ENCODE results near the gene FBXO2. TPM values are rescaled to one million over a fixed set of nuclear protein-coding genes. Genes with fewer than 3 reads are reported as not detected.
A peak's percentile ranks its signal among the peaks of the same experiment; 100 is the strongest.

Gene FBXO2
- polyA plus RNA-seq, 1 experiment = 1.5 TPM

DNA sequence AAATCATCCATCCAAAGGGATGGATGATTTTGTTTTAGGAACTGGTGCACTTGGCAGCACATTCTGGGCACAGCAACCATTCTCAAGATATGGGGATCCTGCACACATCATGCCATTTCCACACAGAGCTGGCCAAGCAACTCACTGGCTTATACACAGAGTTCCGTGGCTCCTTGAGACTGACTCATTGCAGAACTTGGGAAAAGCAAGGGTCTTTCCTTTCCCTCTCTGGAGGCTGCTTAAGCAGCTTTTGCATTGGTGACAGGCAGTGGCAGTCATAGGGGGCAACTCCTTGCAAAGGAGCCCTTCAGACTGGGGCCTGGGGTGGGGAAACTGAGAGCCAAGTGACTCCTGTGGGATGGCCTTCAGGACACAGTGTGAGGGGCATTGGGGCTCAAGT lies 28.6 kb upstream of the FBXO2 start:
- TF ChIP-seq, protein P1, sequence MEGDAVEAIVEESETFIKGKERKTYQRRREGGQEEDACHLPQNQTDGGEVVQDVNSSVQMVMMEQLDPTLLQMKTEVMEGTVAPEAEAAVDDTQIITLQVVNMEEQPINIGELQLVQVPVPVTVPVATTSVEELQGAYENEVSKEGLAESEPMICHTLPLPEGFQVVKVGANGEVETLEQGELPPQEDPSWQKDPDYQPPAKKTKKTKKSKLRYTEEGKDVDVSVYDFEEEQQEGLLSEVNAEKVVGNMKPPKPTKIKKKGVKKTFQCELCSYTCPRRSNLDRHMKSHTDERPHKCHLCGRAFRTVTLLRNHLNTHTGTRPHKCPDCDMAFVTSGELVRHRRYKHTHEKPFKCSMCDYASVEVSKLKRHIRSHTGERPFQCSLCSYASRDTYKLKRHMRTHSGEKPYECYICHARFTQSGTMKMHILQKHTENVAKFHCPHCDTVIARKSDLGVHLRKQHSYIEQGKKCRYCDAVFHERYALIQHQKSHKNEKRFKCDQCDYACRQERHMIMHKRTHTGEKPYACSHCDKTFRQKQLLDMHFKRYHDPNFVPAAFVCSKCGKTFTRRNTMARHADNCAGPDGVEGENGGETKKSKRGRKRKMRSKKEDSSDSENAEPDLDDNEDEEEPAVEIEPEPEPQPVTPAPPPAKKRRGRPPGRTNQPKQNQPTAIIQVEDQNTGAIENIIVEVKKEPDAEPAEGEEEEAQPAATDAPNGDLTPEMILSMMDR (IDR thresholded peaks at IDR 0.05; ENCODE audit: low read depth, low read length) = no peak
- CTCF ChIA-PET = interaction anchor here (1.0 to 2.4 kb wide), 8 partner anchors 18 to 210 kb away, joined by 3 to 17 read pairs (median 4); partner anchors contain the start of gene FBXO6

DNA sequence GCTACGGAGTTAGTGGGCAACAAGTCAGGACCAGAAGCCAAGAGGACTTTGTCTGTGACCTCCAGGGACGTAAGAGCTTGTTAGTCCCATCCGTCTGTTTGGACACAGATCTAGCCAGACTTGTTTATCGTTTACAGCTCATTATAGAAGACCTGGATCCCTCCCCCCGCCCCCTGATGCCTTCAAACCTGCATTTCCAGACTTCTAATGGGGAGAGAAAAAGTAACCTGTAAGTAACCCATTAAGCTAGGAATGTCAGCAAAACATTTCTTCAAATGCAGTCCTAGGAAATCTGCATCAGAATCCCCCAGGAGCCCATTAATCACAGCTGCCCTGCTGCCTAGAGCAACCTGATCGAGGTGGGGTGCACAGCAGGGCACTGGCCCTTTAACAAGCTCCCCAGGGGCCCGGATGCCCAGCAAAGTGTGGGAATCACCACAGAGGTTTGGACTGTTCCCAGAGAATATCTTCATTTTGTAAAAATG lies 28.1 kb upstream of the FBXO2 start:
- Histone ChIP-seq H3K9me3 (ENCODE audit: control insufficient read depth, insufficient read depth, low read length) (no peaks in the 10 kb centered on the region; the same call in 1 of the 2 replicates), H3K27me3 (ENCODE audit: control insufficient read depth, insufficient read depth, low read length) (no peaks in the 10 kb centered on the region), H3K27ac (ENCODE audit: low read depth, low read length) (no peak overlapping the region), H3K4me3 (ENCODE audit: low read depth, low read length) (no peak overlapping the region)
- DNase-seq (ENCODE audit: low read depth, low spot score) = no peak
- POLR2A ChIA-PET = interaction anchor here (1.3 kb wide), 1 partner anchor 11 kb away, joined by 4 read pairs; no protein-coding TSS in a partner anchor
- TF ChIP-seq, protein P1 (IDR thresholded peaks at IDR 0.05; ENCODE audit: low read depth, low read length) = no peak
- CTCF ChIA-PET = interaction anchor here (0.7 to 2.4 kb wide), 11 partner anchors 13 to 211 kb away, joined by 3 to 17 read pairs (median 4); partner anchors contain the start of gene FBXO6

More for the DNA sequence above, 28.6 kb upstream of the FBXO2 start:
- peaks cover 1% of the 10 kb centered on the region for H3K27me3 ChIP-seq (ENCODE audit: control insufficient read depth, insufficient read depth, low read length)
- no peak overlapping the region for H3K27ac ChIP-seq (ENCODE audit: low read depth, low read length)
- DNase-seq (ENCODE audit: low read depth, low spot score) = no peak
- H3K4me3 ChIP-seq (ENCODE audit: low read depth, low read length) = no peak overlapping the region
- H3K9me3 ChIP-seq (ENCODE audit: control insufficient read depth, insufficient read depth, low read length) = no peaks in the 10 kb centered on the region; the same call in 1 of the 2 replicates
- POLR2A ChIA-PET = no interaction called here

DNA sequence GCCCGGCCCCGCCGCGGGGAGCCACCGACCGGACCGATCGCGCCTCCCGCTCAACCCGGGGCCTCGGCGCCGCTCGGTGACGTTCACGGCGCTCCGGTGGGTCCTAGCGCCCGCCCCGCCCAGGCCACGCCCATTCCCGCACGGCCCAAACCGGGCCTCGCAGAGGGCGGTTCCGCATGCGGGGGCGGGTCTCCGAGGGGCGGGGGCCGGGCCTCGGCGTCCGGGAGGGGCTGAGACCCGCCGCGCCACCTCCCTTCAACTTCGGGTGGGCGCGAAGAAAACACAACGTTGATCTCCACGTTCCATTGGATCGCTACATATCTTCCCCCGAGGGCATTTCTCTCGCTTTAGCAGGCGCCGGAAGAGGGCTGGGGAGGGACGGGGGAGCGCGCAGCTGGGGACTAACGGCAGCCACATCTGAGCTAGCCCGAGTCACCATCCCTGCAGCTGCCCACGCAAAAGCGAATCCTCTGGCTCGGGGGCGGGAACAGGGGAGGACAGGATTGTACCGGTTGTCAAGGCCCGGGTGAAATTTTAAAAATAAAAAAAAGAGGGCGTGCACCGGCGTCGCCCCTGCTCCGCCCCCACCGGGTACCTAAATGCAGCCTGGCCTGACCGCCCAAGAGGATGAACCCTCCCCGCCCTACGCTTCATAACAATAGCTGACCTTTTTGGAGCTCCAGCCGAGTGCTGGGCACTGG lies 27.0 kb upstream of the FBXO2 start, which contains the start of gene MAD2L2:
MAD2L2 (minus strand) TSS at position 78 of the 701 bp plus-strand sequence. CDS start 547 bp downstream, outside the sequence.
- peak; percentile 32 for DNase-seq (ENCODE audit: low read depth, low spot score)
- Histone ChIP-seq H3K4me3 (ENCODE audit: low read depth, low read length) (peak within 1 kb of the TSS; percentile 84), H3K27ac (ENCODE audit: low read depth, low read length) (peak within 1 kb of the TSS; percentile 52), H3K9me3 (ENCODE audit: control insufficient read depth, insufficient read depth, low read length) (no peaks in the 10 kb centered on the region; the same call in 1 of the 2 replicates), H3K27me3 (ENCODE audit: control insufficient read depth, insufficient read depth, low read length) (no peaks in the 10 kb centered on the region)
- ChIA-PET POLR2A (interaction anchor here (0.6 to 1.4 kb wide), 4 partner anchors 12 to 56 kb away, joined by 4 to 6 read pairs (median 4); partner anchors contain the start of gene FBXO6), CTCF (interaction anchor here (0.6 to 2.4 kb wide), 10 partner anchors 15 to 644 kb away, joined by 3 to 17 read pairs (median 4); partner anchors contain the start of gene FBXO6)
- TF ChIP-seq, protein P1 (IDR thresholded peaks at IDR 0.05; ENCODE audit: low read depth, low read length) = no peak

DNA sequence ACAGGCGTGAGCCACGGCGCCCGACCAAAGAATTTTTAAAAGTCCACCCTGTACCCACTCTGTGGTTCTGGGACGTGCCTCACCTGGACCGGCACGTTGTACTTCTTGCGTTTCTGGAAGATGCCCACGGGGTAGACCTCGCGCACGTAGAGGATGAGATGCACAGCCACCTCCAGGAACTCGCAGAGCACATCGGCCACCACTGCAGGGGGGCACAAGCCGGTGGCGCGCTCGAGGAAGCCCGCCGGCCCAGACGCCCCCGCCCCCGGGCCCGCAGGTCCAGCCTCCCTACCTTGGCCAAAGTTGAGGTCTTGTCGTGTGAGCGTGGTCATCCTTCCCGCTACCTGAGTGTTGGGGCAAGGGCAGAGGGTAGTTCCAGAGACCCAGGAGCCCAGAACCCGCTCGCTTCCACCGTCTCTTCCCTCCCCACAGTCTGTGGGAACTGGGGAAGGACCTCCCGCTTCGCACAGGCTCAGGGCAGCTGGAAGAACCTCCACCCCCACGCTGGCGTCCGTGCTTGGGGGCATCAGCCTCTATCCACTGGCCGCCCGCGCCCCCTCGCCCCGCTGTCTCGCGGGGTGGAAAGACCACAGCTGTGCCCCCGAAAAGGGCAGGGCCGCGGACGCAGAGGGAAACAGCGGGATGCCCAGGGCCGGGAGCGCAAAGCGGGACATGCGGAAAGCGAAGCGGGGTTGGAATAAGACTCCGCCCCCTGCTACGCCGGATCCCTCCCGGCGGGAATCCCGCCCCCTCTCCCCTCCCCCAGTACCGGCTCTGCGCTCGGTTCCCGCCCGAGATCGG lies 26.2 kb upstream of the FBXO2 start:
- peak overlapping the region; percentile 84 for H3K4me3 ChIP-seq (ENCODE audit: low read depth, low read length)
- peak overlapping the region; percentile 52 for H3K27ac ChIP-seq (ENCODE audit: low read depth, low read length)
- CTCF ChIA-PET = interaction anchor here (0.6 to 2.4 kb wide), 2 partner anchors 16 to 42 kb away, joined by 4 to 17 read pairs; partner anchors contain the start of gene FBXO6
- H3K9me3 ChIP-seq (ENCODE audit: control insufficient read depth, insufficient read depth, low read length) = no peaks in the 10 kb centered on the region; the same call in 1 of the 2 replicates
- no peak for DNase-seq (ENCODE audit: low read depth, low spot score)
- TF ChIP-seq, protein P1 (IDR thresholded peaks at IDR 0.05; ENCODE audit: low read depth, low read length) = no peak
- POLR2A ChIA-PET = interaction anchor here (0.6 to 1.4 kb wide), 3 partner anchors 16 to 56 kb away, joined by 4 to 6 read pairs (median 5); partner anchors contain the start of gene FBXO6
- H3K27me3 ChIP-seq (ENCODE audit: control insufficient read depth, insufficient read depth, low read length) = no peaks in the 10 kb centered on the region
